H9 (cell line): ENCODE data around the gene EIF3A. TPM values are rescaled to one million over a fixed set of nuclear protein-coding genes. Genes with fewer than 3 reads are reported as not detected.

ENCODE experiments used
- DNase-seq: peaks from one replicate; pipeline ENCODE4 v3.0.0-alpha.2; 2017
- H2AFZ ChIP-seq: one replicate; pipeline ENCODE4 v1.6.1; 2013; ENCODE audit warnings: mild to moderate bottlenecking, low read length, control low read depth, moderate library complexity
- H2AK5ac ChIP-seq: 2 replicates; pipeline ENCODE4 v1.6.1; 2013; ENCODE audit warnings: low read length, control low read depth, mixed read lengths; ENCODE audit not compliant: insufficient read length
- H2BK120ac ChIP-seq: one replicate; pipeline ENCODE4 v1.6.1; 2013; ENCODE audit warnings: low read depth, mild to moderate bottlenecking, low read length, control low read depth, inconsistent platforms; ENCODE audit not compliant: poor library complexity, severe bottlenecking
- H2BK12ac ChIP-seq: 2 replicates; pipeline ENCODE4 v1.6.1; 2013; ENCODE audit warnings: low read length, control low read depth, mixed read lengths, low read depth; ENCODE audit not compliant: insufficient read length
- H2BK15ac ChIP-seq: 2 replicates; pipeline ENCODE4 v1.6.1; 2013; ENCODE audit warnings: low read depth, low read length, control low read depth
- H2BK20ac ChIP-seq: one replicate; pipeline ENCODE4 v1.6.1; 2013; ENCODE audit warnings: low read depth, mild to moderate bottlenecking, low read length, control low read depth, inconsistent platforms; ENCODE audit not compliant: poor library complexity, severe bottlenecking
- H2BK5ac ChIP-seq: 2 replicates; pipeline ENCODE4 v1.6.1; 2013; ENCODE audit warnings: low read length, control low read depth, mixed read lengths; ENCODE audit not compliant: insufficient read length
- H3K14ac ChIP-seq: 2 replicates; pipeline ENCODE4 v1.6.1; 2013; ENCODE audit warnings: low read length, control low read depth; ENCODE audit not compliant: insufficient read depth
- H3K18ac ChIP-seq: 2 replicates; pipeline ENCODE4 v1.6.1; 2013; ENCODE audit warnings: low read depth, mild to moderate bottlenecking, mixed read lengths, low read length, control low read depth; ENCODE audit not compliant: insufficient read length
- H3K23ac ChIP-seq: 2 replicates; pipeline ENCODE4 v1.6.1; 2013; ENCODE audit warnings: low read length, control low read depth, mixed read lengths, low read depth; ENCODE audit not compliant: insufficient read length
- H3K23me2 ChIP-seq: 2 replicates; pipeline ENCODE4 v1.6.1; 2013; ENCODE audit warnings: low read depth, mild to moderate bottlenecking, mixed read lengths, low read length, control low read depth; ENCODE audit not compliant: insufficient read length, poor library complexity, severe bottlenecking
- H3K27ac ChIP-seq: 2 replicates; pipeline ENCODE4 v1.5.1; 2013; ENCODE audit warnings: low read length, control low read depth, mixed read lengths, low read depth; ENCODE audit not compliant: insufficient read length
- H3K27me3 ChIP-seq: 2 replicates; pipeline ENCODE4 v1.6.1; 2013; ENCODE audit warnings: low read length, control low read depth, inconsistent platforms; ENCODE audit not compliant: insufficient read depth
- H3K4ac ChIP-seq: 2 replicates; pipeline ENCODE4 v1.6.1; 2013; ENCODE audit warnings: low read depth, mild to moderate bottlenecking, control low read depth, inconsistent platforms, low read length, moderate library complexity
- H3K4me1 ChIP-seq: 2 replicates; pipeline ENCODE4 v1.6.1; 2013; ENCODE audit warnings: low read length, control low read depth, inconsistent platforms; ENCODE audit not compliant: insufficient read depth
- H3K4me2 ChIP-seq: 2 replicates; pipeline ENCODE4 v1.6.1; 2013; ENCODE audit warnings: low read length, control low read depth, mixed read lengths; ENCODE audit not compliant: insufficient read length, insufficient read depth
- H3K56ac ChIP-seq: 2 replicates; pipeline ENCODE4 v1.6.1; 2013; ENCODE audit warnings: low read depth, mild to moderate bottlenecking, mixed read lengths, low read length, control low read depth; ENCODE audit not compliant: insufficient read length
- H3K79me1 ChIP-seq: 2 replicates; pipeline ENCODE4 v1.6.1; 2013; ENCODE audit warnings: low read depth, mild to moderate bottlenecking, moderate library complexity, low read length, control low read depth, inconsistent platforms; ENCODE audit not compliant: insufficient read depth, poor library complexity, severe bottlenecking
- H3K79me2 ChIP-seq: 2 replicates; pipeline ENCODE4 v1.6.1; 2013; ENCODE audit warnings: low read length, control low read depth, inconsistent platforms; ENCODE audit not compliant: insufficient read depth
- H3K9ac ChIP-seq: 2 replicates; pipeline ENCODE4 v1.6.1; 2013; ENCODE audit warnings: low read length, control low read depth, mixed read lengths; ENCODE audit not compliant: insufficient read length; ENCODE audit errors: extremely low read depth
- H3K9me3 ChIP-seq: one replicate; pipeline ENCODE4 v1.6.1; 2013; ENCODE audit warnings: low read depth, low read length, inconsistent platforms; ENCODE audit not compliant: control insufficient read depth
- H3T11ph ChIP-seq: one replicate; pipeline ENCODE4 v1.6.1; 2013; ENCODE audit warnings: mild to moderate bottlenecking, low read length, control low read depth, inconsistent platforms
- H4K20me1 ChIP-seq: one replicate; pipeline ENCODE4 v1.6.1; 2013; ENCODE audit not compliant: control insufficient read depth, insufficient read length, insufficient read depth
- H4K5ac ChIP-seq: 2 replicates; pipeline ENCODE4 v1.6.1; 2013; ENCODE audit warnings: low read depth, mild to moderate bottlenecking, mixed read lengths, low read length, control low read depth; ENCODE audit not compliant: insufficient read length
- H4K8ac ChIP-seq: replicated peaks from 2 replicates; pipeline ENCODE4 v1.6.1; 2013; ENCODE audit warnings: low read length, control low read depth, mixed read lengths, low read depth; ENCODE audit not compliant: insufficient read length
- H4K91ac ChIP-seq: 2 replicates; pipeline ENCODE4 v1.6.1; 2013; ENCODE audit warnings: low read depth, mild to moderate bottlenecking, moderate library complexity, mixed read lengths, low read length, control low read depth; ENCODE audit not compliant: insufficient read length
- H3K27ac Mint-ChIP-seq, 3 experiments: 2 replicates in 2 of 3; 3 replicates in 1 of 3; pipeline ENCODE4 v1.8.0; 2020 to 2021; ENCODE audit warnings: mixed read lengths in 3 of 3, mild to moderate bottlenecking in 1 of 3, moderate library complexity in 1 of 3
- H3K27me3 Mint-ChIP-seq: 2 replicates; pipeline ENCODE4 v1.8.0; 2021; ENCODE audit warnings: low read depth, mild to moderate bottlenecking, moderate library complexity, mixed read lengths
- H3K36me3 Mint-ChIP-seq, 3 experiments: 2 replicates in 2 of 3; 3 replicates in 1 of 3; pipeline ENCODE4 v1.8.0; 2020 to 2021; ENCODE audit warnings: low read depth in 3 of 3, mixed read lengths in 3 of 3; ENCODE audit not compliant: insufficient read depth in 1 of 3
- H3K4me1 Mint-ChIP-seq, 2 experiments: 2 replicates each; pipeline ENCODE4 v1.8.0; 2020; ENCODE audit warnings: mixed read lengths in 2 of 2
- H3K4me3 Mint-ChIP-seq, 2 experiments: 2 replicates in 1 of 2; 3 replicates in 1 of 2; pipeline ENCODE4 v1.8.0; 2020 to 2021; ENCODE audit warnings: mild to moderate bottlenecking in 2 of 2, mixed read lengths in 2 of 2, moderate library complexity in 1 of 2
- H3K9me3 Mint-ChIP-seq, 2 experiments: 2 replicates in 1 of 2; 3 replicates in 1 of 2; pipeline ENCODE4 v1.8.0; 2020; ENCODE audit warnings: mild to moderate bottlenecking in 2 of 2, mixed read lengths in 2 of 2, moderate library complexity in 1 of 2
- WGBS: extraction: QIAGEN DNeasy Blood & Tissue Kit; methylation state at CpG from one replicate; pipeline ENCODE4 v1.1.7; 2013; ENCODE audit warnings: missing lambda C conversion rate, low lambda C conversion rate, mixed read lengths; ENCODE audit not compliant: insufficient read length; ENCODE audit errors: extremely low coverage; 5-methylcytosine and 5-hydroxymethylcytosine counted together
- total RNA-seq: library from RNA; stranded (reverse); gene quantifications from 2 replicates; pipeline ENCODE4 v1.2.1, GENCODE V29; 2021
- TF ChIP-seq, protein P1 (sequence below): fragments of 200-600 bp; sonication (generic); conservative IDR thresholded peaks from 3 replicates; pipeline ENCODE4 v1.8.0; 2021; ENCODE audit warnings: antibody characterized with exemption, mild to moderate bottlenecking

Gene EIF3A
- total RNA-seq, 1 experiment from 2014 or later: 206 TPM

DNA sequence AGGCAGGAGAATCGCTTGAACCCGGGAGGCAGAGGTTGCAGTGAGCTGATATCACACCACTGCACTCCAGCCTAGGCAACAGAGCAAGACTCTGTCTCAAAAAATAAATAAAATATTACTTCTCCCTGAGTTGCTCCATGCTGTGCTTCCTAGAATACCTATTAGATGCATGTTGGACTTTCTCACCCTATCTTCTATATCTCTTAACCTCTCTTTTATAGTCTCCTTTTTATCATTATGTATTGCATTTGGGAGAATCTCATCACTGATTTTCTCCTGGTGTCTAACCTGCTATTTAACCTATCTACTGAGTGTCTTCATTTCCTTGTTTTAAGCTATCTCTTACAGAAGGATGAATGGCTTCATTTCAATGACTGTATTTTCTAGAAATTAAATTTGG is 83.2 kb downstream of the EIF3A start:
- Histone ChIP-seq H4K5ac (no peak overlapping the region), H3K9ac (no peak overlapping the region), H3K18ac (no peak overlapping the region), H2BK15ac (no peak overlapping the region), H3K27me3 (no peaks in the 10 kb centered on the region), H3K9me3 (no peaks in the 10 kb centered on the region), H2BK120ac (no peak overlapping the region), H3K27ac (no peak overlapping the region), H3K79me1 (no peaks in the 10 kb centered on the region), H3K14ac (no peak overlapping the region), H2AK5ac (no peak overlapping the region), H3K4ac (no peak overlapping the region), H3K4me1 (no peaks in the 10 kb centered on the region), H4K91ac (no peak overlapping the region), H4K20me1 (no peaks in the 10 kb centered on the region), H2AFZ (no peak overlapping the region), H3K23ac (no peak overlapping the region), H3T11ph (no peak overlapping the region), H3K79me2 (no peaks in the 10 kb centered on the region), H2BK5ac (no peak overlapping the region), H3K4me2 (no peak overlapping the region), H3K23me2 (no peaks in the 10 kb centered on the region), H2BK20ac (no peak overlapping the region), H2BK12ac (no peak overlapping the region), H3K56ac (no peak overlapping the region), H4K8ac (no peak overlapping the region)
- Mint-ChIP-seq H3K4me1 (peaks cover 19 to 21% of the 10 kb centered on the region in 2 experiments), H3K27me3 (peaks cover 4% of the 10 kb centered on the region; the same call in 1 of the 2 replicates), H3K36me3 (no peaks in the 10 kb centered on the region; a peak in 1 of 7 replicates), H3K27ac (no peak overlapping the region), H3K9me3 (peaks cover 2 to 5% of the 10 kb centered on the region in 2 experiments; a peak in 4 of 5 replicates), H3K4me3 (no peak overlapping the region)
- DNase-seq: no peak
- no CpG with 5 or more reads among the region's 2 CpGs for WGBS
- TF ChIP-seq, protein P1, sequence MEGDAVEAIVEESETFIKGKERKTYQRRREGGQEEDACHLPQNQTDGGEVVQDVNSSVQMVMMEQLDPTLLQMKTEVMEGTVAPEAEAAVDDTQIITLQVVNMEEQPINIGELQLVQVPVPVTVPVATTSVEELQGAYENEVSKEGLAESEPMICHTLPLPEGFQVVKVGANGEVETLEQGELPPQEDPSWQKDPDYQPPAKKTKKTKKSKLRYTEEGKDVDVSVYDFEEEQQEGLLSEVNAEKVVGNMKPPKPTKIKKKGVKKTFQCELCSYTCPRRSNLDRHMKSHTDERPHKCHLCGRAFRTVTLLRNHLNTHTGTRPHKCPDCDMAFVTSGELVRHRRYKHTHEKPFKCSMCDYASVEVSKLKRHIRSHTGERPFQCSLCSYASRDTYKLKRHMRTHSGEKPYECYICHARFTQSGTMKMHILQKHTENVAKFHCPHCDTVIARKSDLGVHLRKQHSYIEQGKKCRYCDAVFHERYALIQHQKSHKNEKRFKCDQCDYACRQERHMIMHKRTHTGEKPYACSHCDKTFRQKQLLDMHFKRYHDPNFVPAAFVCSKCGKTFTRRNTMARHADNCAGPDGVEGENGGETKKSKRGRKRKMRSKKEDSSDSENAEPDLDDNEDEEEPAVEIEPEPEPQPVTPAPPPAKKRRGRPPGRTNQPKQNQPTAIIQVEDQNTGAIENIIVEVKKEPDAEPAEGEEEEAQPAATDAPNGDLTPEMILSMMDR: no peak
